RWPE1 (cell line): ENCODE data around the gene PLCG1.

Experiments
- CTCF ChIA-PET: fragments of 350-600 bp; sonication (Branson Sonifier 250); formaldehyde crosslinking; extraction: SDS; loops from one replicate; lab custom pipeline; 2021; lab: Yijun Ruan, JAX
- POLR2A ChIA-PET: fragments of 400-600 bp; formaldehyde crosslinking; extraction: SDS; loops from one replicate; lab custom pipeline; 2020; ENCODE audit warnings: antibody characterized with exemption; ENCODE audit not compliant: low non-redundant PET; lab: Yijun Ruan, JAX
- DNase-seq: peaks from one replicate; pipeline ENCODE4 v3.0.0; 2012; ENCODE audit warnings: low spot score
- H3K27ac ChIP-seq: fragments of 450-650 bp; 2 replicates; pipeline ENCODE4 v1.5.1; 2017
- TF ChIP-seq, protein P1 (sequence below): fragments of 450-650 bp; conservative IDR thresholded peaks from 2 replicates; pipeline ENCODE4 v1.5.1; 2017; ENCODE audit warnings: low read depth, mild to moderate bottlenecking

Gene PLCG1

DNA sequence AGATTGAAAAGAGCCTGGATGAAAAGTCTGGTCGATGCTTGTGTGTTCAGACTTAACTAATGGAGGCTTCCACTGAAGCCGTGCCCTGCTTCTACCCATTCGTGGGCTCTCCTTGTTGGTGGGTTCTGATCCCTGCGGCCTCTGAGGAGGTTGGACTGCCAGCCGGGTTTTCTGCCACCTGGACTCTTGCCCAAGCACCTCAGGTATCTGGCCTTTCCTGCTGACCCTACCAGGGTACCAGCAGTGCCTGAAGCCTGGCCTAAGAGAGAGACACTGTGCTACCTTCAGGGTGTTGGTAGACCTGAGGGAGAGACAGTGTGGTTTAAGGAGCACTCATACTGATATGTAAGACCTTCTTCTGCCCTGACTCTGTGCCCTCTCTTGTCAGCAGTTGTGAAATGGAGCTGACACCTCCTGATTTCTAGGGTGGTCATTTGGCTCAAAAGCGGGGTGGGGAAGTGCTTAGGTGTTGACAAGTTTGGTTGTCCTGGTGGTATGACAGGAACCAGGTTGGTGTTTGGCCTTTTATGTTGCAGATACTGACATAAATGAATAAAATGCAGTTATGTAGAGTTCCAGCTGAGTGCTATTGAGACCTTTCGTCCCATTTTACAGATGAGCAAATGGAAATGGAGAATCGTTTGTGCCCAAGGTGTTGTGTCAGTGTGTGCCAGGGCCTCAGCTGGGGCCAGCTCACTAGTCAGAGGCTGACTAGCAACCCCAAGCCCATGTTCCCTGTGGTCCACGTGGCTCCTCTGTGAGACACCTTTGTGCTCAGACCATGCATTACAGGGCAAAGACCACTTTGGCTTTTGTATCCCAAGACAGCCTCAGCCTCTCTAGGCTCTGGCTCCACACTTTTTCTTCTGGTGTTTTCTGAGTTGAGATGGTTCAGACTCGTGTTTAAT is 3.1 kb downstream of the PLCG1 start:
- ChIA-PET POLR2A (no interaction called here), CTCF (interaction anchor here (0.6 kb wide), 2 partner anchors 111 to 580 kb away, joined by 3 read pairs; no protein-coding TSS in a partner anchor)

DNA sequence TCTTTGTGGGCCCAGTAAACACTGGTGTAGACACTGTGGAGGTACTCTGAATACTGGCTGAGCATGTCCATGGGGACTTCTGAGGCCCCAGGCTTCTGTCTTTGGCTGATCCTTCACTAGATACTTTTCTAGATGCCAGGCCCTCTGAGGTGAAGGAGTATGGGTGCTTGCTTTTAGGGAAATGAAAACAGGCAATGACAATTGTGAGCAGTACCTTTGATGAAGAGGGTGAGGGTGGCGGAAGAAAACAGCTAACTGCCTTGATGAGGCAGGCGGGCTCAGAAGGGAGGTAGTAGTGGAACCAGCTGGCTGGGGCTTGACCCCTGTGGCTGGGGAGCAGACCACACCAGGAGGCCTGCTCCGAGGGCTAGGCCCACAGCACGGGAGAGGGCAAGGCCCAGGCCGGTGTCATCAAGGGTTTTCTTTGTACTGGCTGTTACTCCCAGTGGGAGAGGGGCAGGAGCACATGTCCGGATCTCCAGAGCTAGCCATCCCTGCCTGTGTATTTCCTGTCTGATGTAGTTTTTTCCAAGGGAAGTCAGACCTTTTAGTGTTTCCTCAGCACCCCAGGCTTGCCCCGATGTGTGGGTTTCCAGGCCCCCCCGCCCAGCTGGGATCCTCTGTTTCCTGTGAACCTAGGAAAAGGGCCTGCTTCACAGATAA is 3.9 kb downstream of the PLCG1 start:
- H3K27ac ChIP-seq = peak overlapping the region; percentile 34
- DNase-seq = no peak
- TF ChIP-seq, protein P1, sequence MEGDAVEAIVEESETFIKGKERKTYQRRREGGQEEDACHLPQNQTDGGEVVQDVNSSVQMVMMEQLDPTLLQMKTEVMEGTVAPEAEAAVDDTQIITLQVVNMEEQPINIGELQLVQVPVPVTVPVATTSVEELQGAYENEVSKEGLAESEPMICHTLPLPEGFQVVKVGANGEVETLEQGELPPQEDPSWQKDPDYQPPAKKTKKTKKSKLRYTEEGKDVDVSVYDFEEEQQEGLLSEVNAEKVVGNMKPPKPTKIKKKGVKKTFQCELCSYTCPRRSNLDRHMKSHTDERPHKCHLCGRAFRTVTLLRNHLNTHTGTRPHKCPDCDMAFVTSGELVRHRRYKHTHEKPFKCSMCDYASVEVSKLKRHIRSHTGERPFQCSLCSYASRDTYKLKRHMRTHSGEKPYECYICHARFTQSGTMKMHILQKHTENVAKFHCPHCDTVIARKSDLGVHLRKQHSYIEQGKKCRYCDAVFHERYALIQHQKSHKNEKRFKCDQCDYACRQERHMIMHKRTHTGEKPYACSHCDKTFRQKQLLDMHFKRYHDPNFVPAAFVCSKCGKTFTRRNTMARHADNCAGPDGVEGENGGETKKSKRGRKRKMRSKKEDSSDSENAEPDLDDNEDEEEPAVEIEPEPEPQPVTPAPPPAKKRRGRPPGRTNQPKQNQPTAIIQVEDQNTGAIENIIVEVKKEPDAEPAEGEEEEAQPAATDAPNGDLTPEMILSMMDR = no peak
- ChIA-PET POLR2A (no interaction called here), CTCF (interaction anchor here (0.6 to 1.8 kb wide), 4 partner anchors 11 to 199 kb away, joined by 3 to 12 read pairs (median 6); partner anchors contain the start of gene LPIN3)

More for the DNA sequence above, 3.1 kb downstream of the PLCG1 start:
- DNase-seq = no peak
- H3K27ac ChIP-seq = peak overlapping the region; percentile 34
- TF ChIP-seq, protein P1 = no peak

DNA sequence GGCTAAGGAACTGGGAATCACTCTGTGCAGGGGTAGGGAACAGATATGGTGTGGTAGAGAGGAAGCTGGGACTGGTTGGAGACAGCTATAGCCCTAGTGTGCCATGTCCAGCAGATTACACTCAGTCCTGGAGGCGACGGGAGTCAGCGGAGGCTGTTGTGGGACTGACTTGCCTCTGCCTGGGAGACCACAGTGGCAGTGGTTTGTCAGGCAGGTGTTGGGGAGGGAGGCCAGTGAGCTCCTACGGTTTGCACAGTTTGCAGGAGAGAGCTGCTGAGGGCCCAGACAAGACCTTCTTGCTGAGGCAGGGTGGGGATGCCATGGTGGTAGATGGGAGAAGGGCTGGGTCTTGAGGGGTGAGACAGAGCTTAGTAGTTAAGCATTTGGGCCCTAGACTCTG is 4.9 kb downstream of the PLCG1 start:
- ChIA-PET CTCF (interaction anchor here (0.6 to 1.8 kb wide), 5 partner anchors 8 to 198 kb away, joined by 3 to 12 read pairs (median 4); partner anchors contain the start of gene LPIN3), POLR2A (interaction anchor here (0.7 kb wide), 1 partner anchor 98 kb away, joined by 3 read pairs; no protein-coding TSS in a partner anchor)

DNA sequence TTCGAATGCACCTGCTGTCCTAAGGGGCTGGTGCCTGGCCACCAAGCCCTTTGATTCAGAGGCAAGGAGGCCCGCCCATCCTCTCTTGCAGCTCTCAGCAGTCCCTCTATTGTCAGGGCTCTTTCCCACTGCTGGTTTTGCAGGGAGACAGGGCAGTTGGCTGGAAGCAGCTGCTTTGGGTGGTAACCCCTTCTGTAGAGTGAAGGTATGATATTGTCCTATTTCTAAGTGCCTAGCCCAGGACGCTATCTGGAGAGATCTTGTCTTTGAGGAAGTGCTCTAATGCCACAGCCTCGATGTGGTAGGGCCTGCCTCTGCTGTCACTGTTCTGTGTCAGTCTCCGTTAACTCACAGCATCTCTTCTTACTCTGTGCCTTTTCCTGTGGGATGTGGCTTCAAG is 5.6 kb downstream of the PLCG1 start:
- TF ChIP-seq, protein P1 = no peak
- ChIA-PET POLR2A (no interaction called here), CTCF (interaction anchor here (0.8 to 1.8 kb wide), 5 partner anchors 9 to 197 kb away, joined by 3 to 12 read pairs (median 4); partner anchors contain the start of gene LPIN3)
- DNase-seq = no peak
- peak overlapping the region; percentile 12; the same call in 1 of the 2 replicates for H3K27ac ChIP-seq

More for the DNA sequence above, 4.9 kb downstream of the PLCG1 start:
- no peak overlapping the region for H3K27ac ChIP-seq
- DNase-seq = no peak
- TF ChIP-seq, protein P1 = no peak

DNA sequence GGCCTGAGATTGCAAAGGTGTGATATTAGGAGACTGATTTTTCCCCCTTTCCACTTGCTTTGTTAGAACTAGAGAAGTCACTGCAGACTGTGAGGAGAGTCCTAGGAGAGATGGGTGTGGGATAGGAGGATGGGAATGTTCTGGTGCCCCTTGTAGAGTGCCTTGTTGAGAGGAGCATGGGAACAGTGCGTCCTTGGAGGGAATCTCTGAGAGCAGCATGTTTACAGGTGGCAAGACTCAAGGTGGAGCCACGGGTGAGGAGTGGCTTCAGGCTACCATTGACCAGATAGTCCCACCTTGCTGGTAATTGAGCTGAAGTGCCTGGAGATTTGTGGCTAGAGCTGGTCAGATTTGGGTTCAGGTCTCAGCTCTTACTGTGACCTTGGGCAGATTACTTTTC is 6.0 kb downstream of the PLCG1 start:
- peak overlapping the region; percentile 12; the same call in 1 of the 2 replicates for H3K27ac ChIP-seq
- ChIA-PET CTCF (interaction anchor here (0.8 kb wide), 2 partner anchors 30 to 175 kb away, joined by 4 read pairs; no protein-coding TSS in a partner anchor), POLR2A (no interaction called here)
- TF ChIP-seq, protein P1 = no peak
- DNase-seq = no peak

DNA sequence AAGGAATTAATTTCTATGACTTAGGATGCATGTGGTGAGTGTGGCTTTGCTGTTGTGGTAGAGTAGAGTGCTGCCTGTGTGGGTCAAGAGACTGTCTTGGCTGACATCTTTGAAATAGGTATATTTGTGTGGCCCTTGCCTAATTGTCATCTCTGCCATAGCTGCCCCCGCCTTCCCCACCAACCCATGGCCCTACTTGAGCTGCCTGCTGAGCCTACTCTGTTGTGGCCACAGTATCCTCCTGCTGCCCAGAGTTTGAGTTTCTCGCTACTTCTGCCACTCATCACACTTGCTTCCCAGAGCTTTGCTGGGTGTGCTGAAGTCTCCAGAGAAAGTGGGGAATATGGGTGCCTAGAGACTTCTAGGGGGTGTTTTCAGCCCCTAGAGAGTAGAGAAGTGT is 8.0 kb downstream of the PLCG1 start:
- DNase-seq = no peak
- TF ChIP-seq, protein P1 = no peak
- H3K27ac ChIP-seq = peak overlapping the region; percentile 30; the same call in 1 of the 2 replicates
- ChIA-PET POLR2A (interaction anchor here (1.0 kb wide), 1 partner anchor 15 kb away, joined by 3 read pairs; no protein-coding TSS in a partner anchor), CTCF (interaction anchor here (0.9 kb wide), 1 partner anchor 10 kb away, joined by 4 read pairs; no protein-coding TSS in a partner anchor)
